ENCODE data around the gene IL32. TPM values are rescaled to one million over a fixed set of nuclear protein-coding genes. Genes with fewer than 3 reads are reported as not detected.

IL32 gene
- total RNA-seq, 2 donors from 2014 or later, result 184 to 238 TPM

- no peak overlapping the region for H3K4me3 ChIP-seq
- intact Hi-C loops (cut with DNase I), result loop anchor here (10.0 kb wide), 1 partner anchor 64 kb away; no protein-coding TSS in a partner anchor
- H3K27ac ChIP-seq, result no peak overlapping the region
- DNase-seq (no peak), ATAC-seq (no peak)
- WGBS, 2 donors, result 91 to 93% methylated on average over 15 to 17 of the region's 20 CpGs
- H3K27me3 ChIP-seq, result no peaks in the 10 kb centered on the region
- no peaks in the 10 kb centered on the region for H3K9me3 ChIP-seq
- H3K36me3 ChIP-seq (replicated peaks in 1 of 2; ENCODE audit: insufficient read depth in 1 of 2, low read depth in 2 of 2), result peaks cover 0 to 4% of the 10 kb centered on the region in 2 donors
- no peak for TF ChIP-seq CTCF (IDR thresholded peaks at IDR 0.05)
- TF ChIP-seq POLR2A (IDR thresholded peaks at IDR 0.05), result no peak
- H3K4me1 ChIP-seq, result peaks cover 13% of the 10 kb centered on the region
Observed at GRCh38 chr16:3118846-3119245, 53.4 kb downstream of the IL32 start.

Small RNAs within 50 kb of the gene (small RNA-seq; reads per million reads assigned to genes)
- gene RNU1-22P, result not detected

Other genes with a start within 250 kb of the IL32 start
- gene PRSS21, start 248.4 kb upstream of the IL32 start, total RNA-seq, result 1 to 10 TPM in 1 of 2 donors, under 1 TPM in 1; 0.66 to 1.6 TPM
- not detected for gene ZG16B, start 235.3 kb upstream of the IL32 start, total RNA-seq
- gene PRSS22, start 207.5 kb upstream of the IL32 start, total RNA-seq, result 10 to 100 TPM in 1 of 2 donors, 1 to 10 TPM in 1; 3.6 to 19.4 TPM
- gene FLYWCH2, start 182.4 kb upstream of the IL32 start, total RNA-seq, result 10 to 100 TPM; 23.6 to 49.1 TPM
- gene FLYWCH1, start 153.7 kb upstream of the IL32 start, total RNA-seq, result 10 to 100 TPM; 24.6 to 53.7 TPM
- gene KREMEN2, start 101.4 kb upstream of the IL32 start, total RNA-seq, result 1 to 10 TPM in 1 of 2 donors, not detected in 1; 6.3 TPM
- gene PAQR4, start 96.3 kb upstream of the IL32 start, total RNA-seq, result 10 to 100 TPM in 1 of 2 donors, 1 to 10 TPM in 1; 8.8 to 13.2 TPM
- under 1 TPM in 1 of 2 donors, not detected in 1; 0.26 TPM for gene PKMYT1, start 85.2 kb upstream of the IL32 start, total RNA-seq
- gene CLDN9, start 52.7 kb upstream of the IL32 start, total RNA-seq, result 10 to 100 TPM in 1 of 2 donors, 1 to 10 TPM in 1; 4.7 to 11.2 TPM
- under 1 TPM; 0.33 to 0.78 TPM for gene CLDN6, start 47.5 kb upstream of the IL32 start, total RNA-seq
- 100 to 1,000 TPM; 132 to 229 TPM for gene TNFRSF12A, start 45.3 kb upstream of the IL32 start, total RNA-seq
- 10 to 100 TPM in 1 of 2 donors, 1 to 10 TPM in 1; 6.9 to 15.3 TPM for gene HCFC1R1, start 41.7 kb upstream of the IL32 start, total RNA-seq
- gene THOC6, start 41.6 kb upstream of the IL32 start, total RNA-seq, result 10 to 100 TPM; 11.7 to 21.8 TPM
- 100 to 1,000 TPM; 132 to 357 TPM for gene BICDL2, start 28.7 kb upstream of the IL32 start, total RNA-seq
- under 1 TPM; under 0.01 to 0.99 TPM for gene MMP25, start 19.1 kb upstream of the IL32 start, total RNA-seq
- not detected for gene ZSCAN10, start 33.7 kb downstream of the IL32 start, total RNA-seq
- gene ZNF205, start 46.9 kb downstream of the IL32 start, total RNA-seq, result 10 to 100 TPM; 14.2 to 20.0 TPM
- gene ZNF213, start 69.4 kb downstream of the IL32 start, total RNA-seq, result 10 to 100 TPM; 12.5 to 21.4 TPM
- gene OR1F1, start 122.6 kb downstream of the IL32 start, total RNA-seq, result not detected
- 1 to 10 TPM; 2.0 to 7.0 TPM for gene ZNF200, start 169.5 kb downstream of the IL32 start, total RNA-seq
- gene MEFV, start 191.0 kb downstream of the IL32 start, total RNA-seq, result under 1 TPM; 0.78 to 0.99 TPM
- 10 to 100 TPM; 19.8 to 31.1 TPM for gene ZNF263, start 217.9 kb downstream of the IL32 start, total RNA-seq
- gene TIGD7, start 239.8 kb downstream of the IL32 start, total RNA-seq, result 1 to 10 TPM; 2.6 to 4.6 TPM
- gene ZNF75A, start 239.9 kb downstream of the IL32 start, total RNA-seq, result 10 to 100 TPM; 12.9 to 15.3 TPM